ENCODE measurements around the gene OR2T3.
"Not testable (repeated sequence)": the region's sequence is repeated elsewhere in the genome, so short reads cannot be mapped to it uniquely, and the experiment has no call there.

- not testable (repeated sequence) for TF ChIP-seq CTCF, POLR2A (IDR thresholded peaks at IDR 0.05)
These were observed 27.8 kb upstream of the OR2T3 start, which contains the start of gene OR2T2 for GRCh38 chr1:248445399-248445798.

Data from tibial nerve (tissue), 3 donors.